GM19324 (cell line): Measurements from ENCODE around the gene SCAF1.

ENCODE experiments used
- ATAC-seq: cut with Tn5 transposase; IDR thresholded peaks from one replicate; pipeline ENCODE4 v1.9.1; 2021; ENCODE audit warnings: mild to moderate bottlenecking, moderate library complexity; ENCODE audit not compliant: unreplicated experiment, low FRiP score

The SCAF1 gene

GRCh38 chr19:49641688-49642491 is at the start of gene SCAF1:
Gene SCAF1 (plus strand): TSS chr19:49642209. CDS start chr19:49645027, 2,818 bp downstream.
- ATAC-seq = peak; percentile 70

- ATAC-seq = no peak
Measured at GRCh38 chr19:49592486-49593232, 49.4 kb upstream of the SCAF1 start.

GRCh38 chr19:49593233-49594113 is 48.5 kb upstream of the SCAF1 start:
- ATAC-seq = peak; percentile 42

DNA sequence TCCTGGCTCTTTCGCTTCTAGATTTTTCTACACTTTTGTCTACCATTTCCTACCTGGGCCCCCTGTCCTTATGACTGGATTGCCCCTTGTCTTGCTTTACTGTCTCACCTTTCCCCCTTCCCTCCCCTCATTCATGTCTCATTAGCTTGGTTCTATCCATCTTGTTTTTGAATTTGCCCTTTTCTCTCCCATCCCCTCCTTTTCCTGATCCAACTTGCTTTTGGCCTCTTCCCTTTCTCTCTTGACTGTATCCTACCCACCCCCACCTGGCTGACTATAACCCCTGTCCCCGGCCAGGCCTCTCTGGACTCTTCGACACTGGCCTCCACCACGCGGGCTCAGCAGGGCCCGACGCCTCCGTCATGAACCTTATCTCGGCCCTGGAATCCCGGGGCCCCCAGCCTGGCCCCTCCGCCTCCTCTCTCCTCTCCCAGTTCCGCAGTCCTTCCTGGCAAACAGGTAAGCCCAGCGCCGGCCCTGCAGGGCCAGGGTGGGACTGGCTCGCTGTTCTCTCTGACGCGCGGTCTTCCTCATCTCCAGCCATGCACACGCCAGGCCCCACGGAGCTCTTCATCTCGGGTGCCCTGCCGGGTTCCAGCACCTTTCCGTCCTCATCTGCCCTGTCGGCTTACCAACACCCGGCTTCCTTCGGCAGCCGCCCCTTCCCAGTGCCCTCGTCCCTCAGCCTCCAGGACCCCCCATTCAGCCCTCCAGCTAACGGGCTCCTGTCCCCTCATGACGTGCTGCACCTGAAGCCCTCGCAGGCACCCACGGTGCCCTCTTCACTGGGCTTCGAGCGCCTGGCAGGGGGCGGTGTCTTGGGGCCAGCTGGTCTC is 47.6 kb upstream of the SCAF1 start:
- no peak for ATAC-seq

GRCh38 chr19:49594993-49595818 is 46.8 kb upstream of the SCAF1 start:
- ATAC-seq = no peak

DNA sequence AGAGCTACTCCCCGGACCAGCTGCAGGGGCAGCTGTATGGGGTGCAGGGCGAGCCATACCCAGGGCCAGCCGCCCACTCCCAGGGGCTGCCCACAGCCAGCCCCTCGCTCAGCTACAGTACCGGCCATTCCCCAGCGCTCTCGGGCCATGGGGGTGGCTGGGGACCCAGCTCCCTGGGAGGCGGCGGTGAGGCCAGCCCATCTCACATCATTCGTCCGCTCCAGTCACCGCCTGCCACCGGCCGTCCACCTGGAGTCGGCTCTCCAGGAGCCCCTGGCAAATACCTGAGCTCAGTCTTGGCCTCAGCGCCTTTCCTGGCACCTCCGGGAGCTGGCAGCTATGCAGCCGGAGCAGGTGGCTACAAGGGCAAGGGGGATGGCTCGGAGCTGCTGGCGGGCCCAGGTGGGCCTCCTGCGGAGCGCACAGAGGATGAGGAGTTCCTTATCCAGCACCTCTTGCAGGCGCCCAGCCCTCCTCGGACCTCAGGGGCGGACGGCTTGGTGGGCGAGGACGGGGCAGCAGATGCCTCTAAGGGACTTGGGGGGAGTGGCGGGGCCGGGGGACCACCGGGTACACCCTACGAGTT is 46.1 kb upstream of the SCAF1 start:
- no peak for ATAC-seq

GRCh38 chr19:49596407-49596806 is 45.6 kb upstream of the SCAF1 start:
- ATAC-seq = no peak

GRCh38 chr19:49596954-49597702 is 44.9 kb upstream of the SCAF1 start:
- ATAC-seq = no peak

DNA sequence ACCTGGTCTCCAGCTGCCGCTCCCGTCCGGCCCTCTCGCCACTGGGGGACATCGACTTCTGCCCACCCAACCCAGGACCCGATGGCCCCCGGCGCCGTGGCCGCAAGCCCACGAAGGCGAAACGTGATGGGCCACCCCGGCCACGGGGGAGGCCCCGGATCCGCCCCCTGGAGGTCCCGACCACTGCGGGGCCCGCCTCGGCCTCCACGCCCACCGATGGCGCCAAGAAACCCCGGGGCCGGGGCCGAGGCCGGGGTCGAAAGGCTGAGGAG is 44.4 kb upstream of the SCAF1 start:
- ATAC-seq = no peak

- ATAC-seq = no peak
Measured at GRCh38 chr19:49599378-49600295, 42.4 kb upstream of the SCAF1 start.

DNA sequence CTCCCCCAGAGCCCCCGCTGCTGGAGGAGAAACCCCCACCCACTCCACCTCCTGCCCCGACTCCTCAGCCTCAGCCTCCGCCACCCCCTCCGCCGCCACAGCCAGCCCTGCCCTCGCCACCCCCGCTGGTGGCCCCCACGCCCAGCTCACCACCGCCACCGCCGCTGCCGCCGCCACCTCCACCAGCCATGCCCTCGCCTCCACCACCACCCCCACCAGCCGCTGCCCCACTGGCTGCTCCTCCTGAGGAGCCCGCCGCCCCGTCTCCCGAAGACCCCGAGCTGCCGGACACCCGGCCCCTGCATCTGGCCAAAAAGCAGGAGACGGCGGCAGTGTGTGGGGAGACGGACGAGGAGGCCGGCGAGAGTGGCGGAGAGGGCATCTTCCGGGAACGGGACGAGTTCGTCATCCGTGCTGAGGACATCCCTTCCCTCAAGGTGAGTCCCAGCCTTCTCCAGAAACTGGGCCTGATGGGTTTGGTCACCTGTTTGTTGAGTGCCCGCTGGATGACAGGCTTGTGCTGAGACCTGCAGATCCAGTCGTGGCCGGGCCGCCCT is 40.4 kb upstream of the SCAF1 start:
- no peak for ATAC-seq

- no peak for ATAC-seq
Measured at GRCh38 chr19:49602806-49603205, 39.2 kb upstream of the SCAF1 start.

DNA sequence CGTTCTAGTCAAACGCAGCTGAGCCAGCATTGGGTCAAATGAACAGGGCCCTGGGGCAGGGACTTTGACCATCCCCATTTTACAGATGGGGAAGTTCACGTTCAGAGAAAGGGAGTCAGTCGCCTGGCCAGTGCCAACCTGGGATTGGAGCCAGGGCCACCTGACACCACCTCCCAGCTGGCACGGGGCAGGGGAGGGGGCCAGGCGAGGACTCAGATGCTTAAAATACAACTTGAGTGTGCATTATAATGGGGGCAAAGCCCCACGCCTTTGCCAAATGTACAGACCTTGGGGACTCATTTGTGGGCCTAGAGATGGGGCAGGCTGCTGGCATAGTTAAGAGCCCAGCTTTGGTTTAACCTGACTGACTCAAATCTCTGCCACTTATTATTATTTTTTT is 36.4 kb upstream of the SCAF1 start:
- no peak for ATAC-seq

GRCh38 chr19:49609499-49610092 is 32.4 kb upstream of the SCAF1 start:
- ATAC-seq = no peak

DNA sequence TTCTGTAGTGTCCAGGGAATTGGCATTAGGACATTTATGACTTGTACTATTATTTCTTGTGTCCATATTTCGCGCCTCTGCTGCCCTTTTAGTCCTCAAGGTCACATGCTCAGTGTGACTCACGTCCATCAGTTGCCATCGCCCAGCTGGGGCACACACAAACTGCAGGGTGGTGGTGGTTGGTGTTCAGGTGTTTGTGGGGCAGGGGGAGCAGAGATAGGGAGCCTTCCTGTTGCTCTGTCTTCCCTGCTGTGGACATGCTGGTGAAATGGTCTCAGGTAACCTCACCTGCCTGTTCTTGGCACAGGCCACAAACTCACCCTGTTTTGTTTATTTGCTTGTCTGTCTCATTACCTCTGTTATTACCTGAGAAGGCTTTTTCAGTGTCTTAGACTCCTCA is 28.6 kb upstream of the SCAF1 start:
- no peak for ATAC-seq

GRCh38 chr19:49614096-49614833 is 27.7 kb upstream of the SCAF1 start:
- ATAC-seq = no peak
